ENCODE results near the gene SEMA6A.
A peak's percentile ranks its signal among the peaks of the same experiment; 100 is the strongest.
"Not testable (repeated sequence)": the region's sequence is repeated elsewhere in the genome, so short reads cannot be mapped to it uniquely, and the experiment has no call there.

The SEMA6A gene

GRCh38 chr5:116546033-116546742 is 28.4 kb downstream of the SEMA6A start:
- no peak for DNase-seq

- not testable (repeated sequence) for DNase-seq
Measured at GRCh38 chr5:116545465-116545864, 29.2 kb downstream of the SEMA6A start.

GRCh38 chr5:116544531-116545241 is 29.9 kb downstream of the SEMA6A start:
- DNase-seq: no peak

DNA sequence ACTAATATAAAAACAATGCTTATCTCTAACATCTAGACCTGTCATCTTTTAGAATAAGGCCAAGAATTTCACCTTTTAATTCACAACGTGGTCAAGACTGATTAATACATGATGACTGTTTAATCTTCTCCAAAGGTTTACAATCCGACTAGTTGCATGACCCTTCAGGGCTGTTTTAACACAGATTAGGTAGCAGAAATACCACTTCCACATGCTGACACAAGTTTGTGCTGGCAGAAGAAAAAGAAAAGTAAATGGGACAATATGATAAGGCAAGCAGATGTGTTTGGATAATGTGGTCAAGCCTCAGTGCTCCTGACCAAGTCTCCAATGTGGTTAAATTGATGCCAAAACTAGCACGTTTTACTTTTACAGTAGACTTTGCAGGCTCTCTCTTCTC is 31.1 kb downstream of the SEMA6A start:
- no peak for DNase-seq

- no peak for DNase-seq
Measured at GRCh38 chr5:116542619-116543018, 32.0 kb downstream of the SEMA6A start.

- DNase-seq: no peak
Measured at GRCh38 chr5:116539222-116539621, 35.4 kb downstream of the SEMA6A start.

DNA sequence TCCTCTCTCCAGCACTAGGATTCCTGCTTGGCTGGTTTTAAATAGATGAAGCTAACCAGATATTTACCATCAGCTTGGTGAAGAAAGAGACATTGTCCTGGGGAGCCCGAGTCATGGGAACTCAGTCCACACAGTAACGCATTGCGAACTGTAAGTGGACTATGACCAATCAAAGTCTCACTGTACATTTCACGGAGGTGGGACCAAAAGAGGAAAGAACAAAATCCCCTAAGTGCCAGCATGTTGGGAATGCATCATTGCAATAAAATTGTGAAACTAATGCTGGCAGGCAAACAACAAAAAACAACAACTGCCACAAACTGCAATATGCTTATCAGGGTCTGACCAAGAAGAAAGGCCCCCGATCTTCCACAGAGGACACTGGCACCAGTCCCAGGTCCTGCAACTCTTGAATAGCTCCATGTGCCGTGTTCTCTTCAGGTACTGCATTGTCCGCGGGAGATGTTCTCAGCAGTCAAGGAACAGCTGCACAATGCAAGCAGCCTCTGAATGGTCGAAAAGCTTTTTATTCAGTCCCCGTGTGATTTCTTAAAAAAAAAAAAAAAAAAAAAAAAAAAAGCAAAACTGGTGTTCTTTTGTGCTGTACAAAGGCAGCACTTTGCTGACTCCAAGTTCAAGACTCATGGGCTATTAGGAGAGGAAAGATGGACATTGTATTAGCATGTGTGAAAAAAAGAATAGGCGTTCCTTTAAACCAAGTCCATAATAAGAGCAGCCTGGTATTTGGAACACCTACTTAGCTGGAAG is 38.1 kb downstream of the SEMA6A start:
- DNase-seq: no peak

GRCh38 chr5:116534964-116535651 is 39.5 kb downstream of the SEMA6A start:
- DNase-seq: no peak

DNA sequence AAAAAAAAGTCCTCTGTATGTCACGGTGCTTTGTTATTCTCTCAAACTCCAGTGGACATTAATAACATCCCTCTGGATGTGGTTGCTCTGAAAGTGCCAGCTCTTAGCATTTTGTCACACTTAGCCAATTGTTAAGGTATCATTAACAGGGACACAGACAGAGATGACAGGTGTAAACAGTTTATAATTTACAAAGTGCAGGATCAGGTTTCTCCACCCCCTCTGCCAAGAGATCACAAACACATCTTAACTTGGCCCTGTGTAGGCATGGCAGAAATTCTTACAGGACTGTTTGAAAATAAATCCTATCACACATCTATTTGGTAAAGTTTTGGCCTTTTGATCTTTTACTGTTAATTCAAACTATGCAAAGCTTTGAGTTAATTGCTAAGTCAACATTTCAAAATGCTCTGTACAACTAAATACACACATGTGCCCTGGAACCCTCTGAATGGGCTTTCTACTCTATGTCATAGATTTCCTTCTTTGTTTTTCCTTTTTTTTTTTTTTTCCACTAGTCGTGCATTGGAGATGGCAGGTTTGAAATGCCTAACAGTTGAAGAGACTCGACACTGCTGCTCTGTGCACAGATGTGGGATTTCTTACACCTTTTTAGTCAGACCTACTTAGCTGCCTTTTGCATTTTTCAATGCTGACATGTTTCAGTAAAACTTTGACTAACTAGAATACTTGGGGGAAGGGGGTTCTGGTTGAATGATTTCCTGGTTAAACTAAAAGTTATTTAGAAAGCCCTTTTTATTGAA is 41.7 kb downstream of the SEMA6A start:
- DNase-seq: peak; percentile 24

- no peak for DNase-seq
Measured at GRCh38 chr5:116531635-116532034, 43.0 kb downstream of the SEMA6A start.

DNA sequence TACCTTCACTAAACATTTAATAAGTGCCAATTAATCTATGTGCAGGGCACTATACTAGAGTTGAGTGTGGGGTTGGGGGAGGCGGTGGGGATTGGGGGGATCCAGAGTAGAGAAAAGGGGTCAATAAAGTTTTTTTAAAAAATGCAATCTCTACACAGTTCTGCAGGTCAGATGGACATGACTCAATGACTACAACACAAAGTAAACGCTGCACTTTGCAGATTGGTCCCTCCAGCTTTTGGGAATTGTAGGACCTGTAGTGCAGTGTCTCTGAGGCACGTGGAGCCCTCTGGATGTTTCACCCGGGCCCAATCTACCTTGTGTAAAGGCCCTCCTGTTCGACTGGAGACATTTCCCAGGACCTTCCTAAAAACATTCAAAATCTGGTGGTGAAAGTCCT is 43.5 kb downstream of the SEMA6A start:
- no peak for DNase-seq

DNA sequence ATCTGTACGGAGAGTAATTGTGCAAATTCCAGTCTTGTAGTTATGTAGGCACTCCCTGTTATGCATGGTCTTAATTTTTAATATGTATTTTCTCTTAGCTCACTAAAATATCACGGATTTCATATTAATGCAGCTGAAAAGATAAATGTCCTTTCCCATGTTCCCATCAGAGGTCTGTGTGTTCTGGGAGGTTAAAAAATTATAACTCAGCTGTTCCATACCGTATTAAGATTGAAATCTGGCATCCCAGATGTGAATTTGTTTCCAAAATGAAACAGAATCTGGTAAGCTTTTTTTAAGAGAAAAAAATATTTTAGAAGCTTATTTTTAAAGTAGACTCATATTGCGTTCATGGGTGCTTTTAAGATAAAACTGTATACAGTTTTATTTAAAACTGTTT is 44.3 kb downstream of the SEMA6A start:
- no peak for DNase-seq

DNA sequence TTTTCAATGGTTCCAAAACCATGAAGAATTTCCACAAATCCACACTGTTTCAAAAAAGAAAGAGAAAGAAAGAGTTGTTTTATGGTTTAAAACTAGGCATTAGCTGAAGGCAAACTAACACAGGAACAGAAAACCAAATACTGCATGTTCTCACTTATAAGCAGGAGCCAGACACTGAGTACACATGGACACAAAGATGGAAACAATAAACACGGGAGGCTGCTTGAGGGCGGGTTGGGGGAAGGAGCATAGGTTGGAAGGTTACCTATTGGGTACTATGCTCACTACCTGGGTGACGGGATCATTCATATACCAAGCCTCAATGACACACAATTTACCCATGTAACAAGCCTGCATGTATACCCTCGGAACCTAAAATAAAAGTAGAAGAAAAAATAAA is 45.0 kb downstream of the SEMA6A start:
- no peak for DNase-seq

- DNase-seq: peak; percentile 65
Measured at GRCh38 chr5:116528519-116529234, 45.9 kb downstream of the SEMA6A start.

- no peak for DNase-seq
Measured at GRCh38 chr5:116527582-116527981, 47.0 kb downstream of the SEMA6A start.

DNA sequence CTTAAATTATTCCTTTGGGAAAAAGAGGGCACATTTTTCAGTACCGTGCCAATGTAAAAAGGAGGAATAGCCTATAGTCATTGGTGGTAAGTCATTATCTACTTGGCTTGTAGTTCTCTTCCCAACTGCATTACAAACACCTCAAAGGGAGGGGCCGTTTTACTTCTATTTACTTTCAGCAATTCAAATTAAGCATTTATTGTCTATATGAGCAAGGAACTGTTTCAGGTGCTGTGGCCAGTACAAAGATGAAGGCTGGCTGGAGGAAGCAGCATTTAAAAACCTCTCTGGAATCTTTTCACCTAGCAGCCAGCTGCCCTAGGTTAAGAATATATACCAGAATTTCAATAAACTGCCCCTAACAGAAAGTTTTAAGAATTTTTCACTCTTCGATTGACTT is 48.9 kb downstream of the SEMA6A start:
- no peak for DNase-seq

GRCh38 chr5:116524966-116525365 is 49.7 kb downstream of the SEMA6A start:
- no peak for DNase-seq

DNA sequence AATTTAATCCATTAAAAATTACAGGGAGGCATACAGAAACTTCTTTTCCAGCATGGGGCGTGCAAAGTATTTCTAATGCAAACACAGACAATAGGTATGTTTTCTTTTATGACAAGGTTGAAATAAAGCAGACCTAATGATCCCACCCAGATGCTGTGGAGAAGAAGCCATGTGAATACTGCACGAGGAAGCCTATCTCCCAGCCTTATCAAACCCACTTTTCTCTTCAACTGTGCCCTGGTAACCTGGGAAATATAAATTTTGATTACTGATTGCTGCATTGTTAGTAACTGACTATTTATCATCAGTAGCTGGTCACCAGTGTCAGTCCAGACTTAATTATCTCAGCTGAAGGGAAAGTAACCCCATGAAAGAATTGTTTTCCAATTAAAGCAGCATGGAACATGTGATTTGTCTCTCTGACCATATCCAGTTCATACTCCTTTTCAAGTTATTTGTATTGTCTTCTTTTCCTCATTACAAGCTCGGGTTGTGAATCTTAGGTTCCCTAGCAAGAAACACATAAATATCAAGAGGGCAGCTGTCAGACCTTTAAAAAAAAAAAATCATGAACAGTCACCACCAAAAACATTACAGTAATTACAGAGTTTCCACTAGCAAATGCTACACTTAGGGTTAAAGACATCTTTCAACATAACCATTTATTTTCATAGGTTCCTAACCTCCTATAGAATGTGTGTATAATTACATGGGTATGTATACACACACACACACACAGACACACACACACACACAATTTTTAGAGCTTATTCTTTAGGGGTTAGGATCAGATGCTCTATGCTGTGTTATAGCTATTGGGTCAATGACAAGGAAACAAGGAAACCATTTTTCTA is 50.3 kb downstream of the SEMA6A start:
- no peak for DNase-seq

DNA sequence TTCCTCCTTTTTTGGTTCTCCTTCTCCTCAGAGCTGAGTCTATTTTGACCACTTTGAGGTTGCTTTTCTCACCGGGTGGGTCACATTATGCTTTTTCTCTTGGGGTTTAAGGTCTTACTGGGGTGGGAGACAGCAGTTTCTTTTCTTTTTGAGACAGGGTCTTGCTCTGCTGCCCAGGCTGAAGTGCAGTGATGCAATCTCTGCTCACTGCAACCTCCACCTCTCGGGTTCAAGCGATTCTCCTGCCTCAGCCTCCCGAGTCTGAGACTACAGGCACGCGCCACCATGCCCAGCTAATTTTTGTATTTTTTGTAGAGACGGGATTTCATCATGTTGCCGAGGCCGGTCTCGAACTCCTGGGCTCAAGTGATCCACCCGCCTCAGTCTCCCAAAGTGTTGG is 51.4 kb downstream of the SEMA6A start:
- DNase-seq: not testable (repeated sequence)

DNA sequence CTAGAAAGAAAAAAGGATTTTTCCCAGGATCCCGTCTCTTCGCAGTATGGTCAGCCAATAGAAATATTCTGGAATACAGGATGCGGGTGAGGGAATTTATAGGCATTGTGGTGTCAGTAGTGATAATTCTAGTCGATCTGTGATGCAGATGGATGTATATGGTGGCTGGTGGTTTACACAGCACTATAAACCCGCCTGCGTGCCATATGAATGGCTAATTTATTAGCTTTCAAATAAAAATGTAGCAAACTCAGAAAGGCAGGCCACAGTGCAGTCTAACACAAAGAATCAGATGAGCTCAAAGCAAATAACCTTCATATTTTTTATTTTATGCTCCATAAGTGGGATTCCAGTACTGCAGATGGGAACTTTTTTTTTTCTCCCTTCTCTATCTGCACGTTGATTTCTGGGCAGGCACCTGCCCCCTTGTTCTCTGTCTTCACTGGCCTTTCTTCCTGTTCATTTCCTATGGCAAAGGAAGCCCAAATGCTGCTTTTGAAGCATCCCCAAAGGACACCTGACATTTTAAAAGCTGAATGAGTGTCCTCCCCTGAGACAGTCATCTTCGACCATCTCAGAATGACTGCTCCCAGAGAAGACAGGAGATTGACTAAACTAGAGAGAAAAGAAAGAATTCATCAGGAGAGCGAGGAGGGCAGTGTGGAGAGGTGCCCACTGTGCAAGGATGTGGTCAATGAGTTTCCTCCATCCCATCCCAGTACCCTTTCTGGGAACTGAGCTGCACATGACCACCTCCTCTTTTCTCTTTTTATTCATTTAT is 52.1 kb downstream of the SEMA6A start:
- DNase-seq: no peak
